SK-N-SH treated with all-trans-retinoic acid at 6 μM for 48 hours (cell line): ENCODE results near the gene MRPL11.
A peak's percentile ranks its signal among the peaks of the same experiment; 100 is the strongest.

Experiments
- ATAC-seq: fragments of 200-7000 bp; cut with Tn5 transposase; 3 replicates; pipeline ENCODE4 v1.9.1; 2020; ENCODE audit warnings: mild to moderate bottlenecking, moderate library complexity
- ARNTL ChIP-seq: fragments of 450-650 bp; formaldehyde crosslinking; IDR thresholded peaks from 2 replicates; pipeline ENCODE4 v1.5.0; 2020; ENCODE audit warnings: low read depth, mild to moderate bottlenecking, moderate library complexity, borderline replicate concordance
- BACH2 ChIP-seq: fragments of 250-450 bp; sonication (Bioruptor Pico); IDR thresholded peaks from 2 replicates; pipeline ENCODE4 v1.9.0; 2021; ENCODE audit warnings: mild to moderate bottlenecking, borderline replicate concordance
- CREB5 ChIP-seq: fragments of 250-450 bp; sonication (Bioruptor Pico); IDR thresholded peaks from 2 replicates; pipeline ENCODE4 v1.5.1; 2020; ENCODE audit warnings: low read depth, mild to moderate bottlenecking, moderate library complexity
- CSRNP3 ChIP-seq: fragments of 250-450 bp; sonication (Bioruptor Pico); IDR thresholded peaks from 2 replicates; pipeline ENCODE4 v1.5.1; 2021; ENCODE audit warnings: mild to moderate bottlenecking, moderate library complexity
- ESRRG ChIP-seq: fragments of 250-450 bp; sonication (Bioruptor Pico); IDR thresholded peaks from 2 replicates; pipeline ENCODE4 v1.6.1; 2021; ENCODE audit warnings: mild to moderate bottlenecking
- GLIS3 ChIP-seq: fragments of 250-450 bp; sonication (Bioruptor Pico); IDR thresholded peaks from 2 replicates; pipeline ENCODE4 v1.5.0; 2020; ENCODE audit warnings: mild to moderate bottlenecking, moderate library complexity
- ISL1 ChIP-seq: fragments of 250-450 bp; sonication (Bioruptor Pico); IDR thresholded peaks from 2 replicates; pipeline ENCODE4 v2.1.2; 2022; ENCODE audit warnings: mild to moderate bottlenecking, moderate library complexity
- OSR1 ChIP-seq: fragments of 250-450 bp; sonication (Bioruptor Pico); IDR thresholded peaks from 2 replicates; pipeline ENCODE4 v1.8.0; 2022; ENCODE audit warnings: moderate library complexity, mild to moderate bottlenecking, inconsistent platforms
- POU6F1 ChIP-seq: fragments of 250-450 bp; sonication (Bioruptor Pico); IDR thresholded peaks from 2 replicates; pipeline ENCODE4 v1.8.0; 2021; ENCODE audit warnings: low read depth, mild to moderate bottlenecking, moderate library complexity, borderline replicate concordance
- PPARA ChIP-seq: fragments of 250-450 bp; sonication (Bioruptor Pico); IDR thresholded peaks from 2 replicates; pipeline ENCODE4 v1.5.0; 2020; ENCODE audit warnings: mild to moderate bottlenecking, borderline replicate concordance
- RARB ChIP-seq: fragments of 250-450 bp; sonication (Bioruptor Pico); IDR thresholded peaks from 2 replicates; pipeline ENCODE4 v1.8.0; 2021; ENCODE audit warnings: mild to moderate bottlenecking, moderate library complexity
- SNAI2 ChIP-seq: fragments of 250-450 bp; sonication (Bioruptor Pico); IDR thresholded peaks from 2 replicates; pipeline ENCODE4 v1.5.0; 2020; ENCODE audit warnings: mild to moderate bottlenecking, moderate library complexity
- TCF4 ChIP-seq: fragments of 250-450 bp; sonication (Bioruptor Pico); IDR thresholded peaks from 2 replicates; pipeline ENCODE4 v1.8.0; 2021; ENCODE audit warnings: mild to moderate bottlenecking, moderate library complexity, borderline replicate concordance
- TOX ChIP-seq: fragments of 250-450 bp; sonication (Bioruptor Pico); IDR thresholded peaks from 2 replicates; pipeline ENCODE4 v1.8.0; 2021; ENCODE audit warnings: mild to moderate bottlenecking, moderate library complexity, borderline replicate concordance
- ZC3H10 ChIP-seq: fragments of 250-450 bp; sonication (Bioruptor Pico); IDR thresholded peaks from 2 replicates; pipeline ENCODE4 v1.5.1; 2021; ENCODE audit warnings: mild to moderate bottlenecking, moderate library complexity
- ZFP3 ChIP-seq: fragments of 250-450 bp; sonication (Bioruptor Pico); IDR thresholded peaks from 2 replicates; pipeline ENCODE4 v1.5.0; 2020; ENCODE audit warnings: mild to moderate bottlenecking, moderate library complexity
- ZFP30 ChIP-seq: fragments of 450-650 bp; formaldehyde crosslinking; IDR thresholded peaks from 2 replicates; pipeline ENCODE4 v1.5.0; 2022; ENCODE audit warnings: mild to moderate bottlenecking, moderate library complexity
- ZNF565 ChIP-seq: fragments of 450-650 bp; formaldehyde crosslinking; conservative IDR thresholded peaks from 2 replicates; pipeline ENCODE4 v1.5.0; 2020; ENCODE audit warnings: low read depth, mild to moderate bottlenecking, moderate library complexity
- ZNF70 ChIP-seq: fragments of 450-650 bp; formaldehyde crosslinking; IDR thresholded peaks from 2 replicates; pipeline ENCODE4 v1.5.0; 2020; ENCODE audit warnings: mild to moderate bottlenecking, moderate library complexity
- ZNF8 ChIP-seq: fragments of 450-650 bp; formaldehyde crosslinking; IDR thresholded peaks from 2 replicates; pipeline ENCODE4 v1.5.0; 2020; ENCODE audit warnings: mild to moderate bottlenecking, moderate library complexity
- TF ChIP-seq, protein P1 (sequence below): fragments of 250-450 bp; sonication (Bioruptor Pico); IDR thresholded peaks from 2 replicates; pipeline ENCODE4 v1.8.0; 2020; ENCODE audit warnings: mild to moderate bottlenecking, moderate library complexity, borderline replicate concordance

Gene MRPL11

DNA sequence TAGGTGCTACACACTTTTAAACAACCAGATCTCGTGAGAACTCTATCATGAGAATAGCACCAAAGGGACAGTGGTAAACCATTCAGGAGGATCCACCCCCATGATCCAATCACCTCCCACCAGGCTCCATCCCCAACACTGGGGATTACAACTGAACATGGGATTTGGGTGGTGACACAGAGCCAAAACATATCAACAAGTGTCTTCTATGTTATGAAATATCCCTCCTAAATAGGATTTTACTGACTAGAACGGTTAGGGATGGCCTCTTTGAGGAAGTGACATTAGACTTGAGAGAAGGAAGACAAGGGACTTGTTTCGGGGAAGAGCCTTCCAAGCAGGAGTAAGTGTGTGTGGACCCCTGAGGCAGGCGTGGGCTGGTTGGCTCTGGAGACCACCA, 11.9 kb upstream of the MRPL11 start:
- no peak for TF ChIP-seq PPARA (CRISPR knock-in tag)
- no peak for TF ChIP-seq RARB
- TF ChIP-seq CSRNP3 (CRISPR knock-in tag), result no peak
- TF ChIP-seq ZNF565 (CRISPR knock-in tag), result no peak
- no peak for TF ChIP-seq OSR1 (CRISPR knock-in tag)
- TF ChIP-seq SNAI2 (CRISPR knock-in tag), result no peak
- no peak for TF ChIP-seq ARNTL (CRISPR knock-in tag)
- TF ChIP-seq, all 23 proteins: peak for 0
- no peak for ATAC-seq

DNA sequence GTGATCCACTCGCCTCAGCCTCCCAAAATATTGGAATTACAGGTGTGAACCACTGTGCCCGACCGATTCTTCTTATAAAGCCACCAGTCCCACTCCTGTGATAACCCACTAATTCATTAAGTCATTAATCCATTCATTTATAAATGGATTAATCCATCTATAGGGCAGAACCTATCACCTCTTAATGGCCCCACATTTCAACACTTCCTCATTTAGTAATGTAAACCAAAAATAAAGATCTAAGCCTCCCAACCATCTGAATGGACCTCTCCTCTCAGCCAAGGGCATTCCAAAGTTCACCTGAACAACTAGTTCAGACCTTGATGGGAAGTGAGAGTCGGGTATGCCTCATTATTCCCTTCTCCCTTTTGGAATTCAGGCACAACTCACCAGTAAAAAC, 9.9 kb upstream of the MRPL11 start:
- no peak for ATAC-seq
- TF ChIP-seq ZNF8 (CRISPR knock-in tag) (no peak), ZNF70 (no peak), SNAI2 (CRISPR knock-in tag) (no peak), RARB (no peak), ZFP3 (CRISPR knock-in tag) (no peak), CSRNP3 (CRISPR knock-in tag) (no peak), CREB5 (CRISPR knock-in tag) (no peak), ZNF565 (CRISPR knock-in tag) (no peak), ISL1 (CRISPR knock-in tag) (no peak), ZC3H10 (CRISPR knock-in tag) (no peak), TOX (CRISPR knock-in tag) (no peak), OSR1 (CRISPR knock-in tag) (no peak), ARNTL (CRISPR knock-in tag) (no peak), POU6F1 (CRISPR knock-in tag) (no peak), TCF4 (CRISPR knock-in tag) (no peak), BACH2 (CRISPR knock-in tag) (no peak), ZFP30 (CRISPR knock-in tag) (no peak), ESRRG (CRISPR knock-in tag) (no peak)

- no peak for TF ChIP-seq PPARA (CRISPR knock-in tag)
- TF ChIP-seq ISL1 (CRISPR knock-in tag), result no peak
- TF ChIP-seq CSRNP3 (CRISPR knock-in tag), result no peak
- TF ChIP-seq CREB5 (CRISPR knock-in tag), result no peak
- no peak for TF ChIP-seq ZNF70
- no peak for TF ChIP-seq ZNF565 (CRISPR knock-in tag)
- ATAC-seq, result no peak
Observed at GRCh38 chr11:66447012-66447411, 8.4 kb upstream of the MRPL11 start.

- no peak for TF ChIP-seq SNAI2 (CRISPR knock-in tag)
- TF ChIP-seq ZNF565 (CRISPR knock-in tag), result no peak
- no peak for TF ChIP-seq BACH2 (CRISPR knock-in tag)
- no peak for TF ChIP-seq ISL1 (CRISPR knock-in tag)
- no peak for TF ChIP-seq POU6F1 (CRISPR knock-in tag)
- no peak for TF ChIP-seq GLIS3 (CRISPR knock-in tag)
- TF ChIP-seq ZC3H10 (CRISPR knock-in tag), result no peak
- no peak for TF ChIP-seq ZFP3 (CRISPR knock-in tag)
- TF ChIP-seq, protein P1, sequence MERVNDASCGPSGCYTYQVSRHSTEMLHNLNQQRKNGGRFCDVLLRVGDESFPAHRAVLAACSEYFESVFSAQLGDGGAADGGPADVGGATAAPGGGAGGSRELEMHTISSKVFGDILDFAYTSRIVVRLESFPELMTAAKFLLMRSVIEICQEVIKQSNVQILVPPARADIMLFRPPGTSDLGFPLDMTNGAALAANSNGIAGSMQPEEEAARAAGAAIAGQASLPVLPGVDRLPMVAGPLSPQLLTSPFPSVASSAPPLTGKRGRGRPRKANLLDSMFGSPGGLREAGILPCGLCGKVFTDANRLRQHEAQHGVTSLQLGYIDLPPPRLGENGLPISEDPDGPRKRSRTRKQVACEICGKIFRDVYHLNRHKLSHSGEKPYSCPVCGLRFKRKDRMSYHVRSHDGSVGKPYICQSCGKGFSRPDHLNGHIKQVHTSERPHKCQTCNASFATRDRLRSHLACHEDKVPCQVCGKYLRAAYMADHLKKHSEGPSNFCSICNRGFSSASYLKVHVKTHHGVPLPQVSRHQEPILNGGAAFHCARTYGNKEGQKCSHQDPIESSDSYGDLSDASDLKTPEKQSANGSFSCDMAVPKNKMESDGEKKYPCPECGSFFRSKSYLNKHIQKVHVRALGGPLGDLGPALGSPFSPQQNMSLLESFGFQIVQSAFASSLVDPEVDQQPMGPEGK (CRISPR knock-in tag), result no peak
- no peak for TF ChIP-seq ARNTL (CRISPR knock-in tag)
- no peak for TF ChIP-seq TCF4 (CRISPR knock-in tag)
- no peak for TF ChIP-seq PPARA (CRISPR knock-in tag)
- TF ChIP-seq TOX (CRISPR knock-in tag), result no peak
- TF ChIP-seq OSR1 (CRISPR knock-in tag), result no peak
- TF ChIP-seq RARB, result no peak
- peak; percentile 46; the same call in 2 of the 3 replicates for ATAC-seq
Observed at GRCh38 chr11:66443602-66444001, 5.0 kb upstream of the MRPL11 start.
